SK-N-MC (cell line): ENCODE results near the gene CCDC127.

Experiments used
- EZH2 ChIP-seq: fragments of 200-600 bp; sonication (generic); IDR thresholded peaks from one replicate; pipeline ENCODE4 v1.6.1; 2017; ENCODE audit warnings: antibody characterized with exemption
- FOXP2 ChIP-seq: optimal IDR thresholded peaks from 2 replicates; pipeline ENCODE3; 2011; ENCODE audit warnings: mild to moderate bottlenecking, moderate library complexity; ENCODE audit not compliant: insufficient read depth; ENCODE audit errors: extremely low read length, control extremely low read depth
- POLR2AphosphoS5 ChIP-seq: IDR thresholded peaks from 2 replicates; pipeline ENCODE4 v1.6.1; 2012; ENCODE audit warnings: mild to moderate bottlenecking, low read depth, low read length, borderline replicate concordance

DNA sequence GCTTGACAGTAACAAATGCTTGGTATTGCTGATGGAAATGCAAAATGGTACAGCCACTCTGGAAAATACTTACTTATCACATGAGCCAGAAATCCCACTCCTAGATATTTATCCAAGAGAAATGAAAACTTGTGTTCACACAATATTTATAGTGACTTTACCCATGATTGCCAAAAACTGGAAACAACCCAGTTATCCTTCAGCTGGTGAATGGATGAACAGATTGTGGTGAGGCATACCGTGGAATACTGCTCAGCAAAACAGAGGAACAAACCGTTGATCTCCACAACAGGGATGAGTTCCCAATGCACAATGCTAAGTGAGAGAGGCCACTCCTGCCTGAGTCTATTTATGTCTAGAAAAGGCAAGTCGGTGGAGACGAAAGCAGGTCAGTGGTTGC lies 67.2 kb downstream of the CCDC127 start:
- no peak for TF ChIP-seq POLR2AphosphoS5
- TF ChIP-seq EZH2, result no peak
- TF ChIP-seq FOXP2, result no peak
